ENCODE data around the gene UGT1A9. TPM values are rescaled to one million over a fixed set of nuclear protein-coding genes. Genes with fewer than 3 reads are reported as not detected.

The UGT1A9 gene
- total RNA-seq, 2 donors from 2014 or later = not detected

DNA sequence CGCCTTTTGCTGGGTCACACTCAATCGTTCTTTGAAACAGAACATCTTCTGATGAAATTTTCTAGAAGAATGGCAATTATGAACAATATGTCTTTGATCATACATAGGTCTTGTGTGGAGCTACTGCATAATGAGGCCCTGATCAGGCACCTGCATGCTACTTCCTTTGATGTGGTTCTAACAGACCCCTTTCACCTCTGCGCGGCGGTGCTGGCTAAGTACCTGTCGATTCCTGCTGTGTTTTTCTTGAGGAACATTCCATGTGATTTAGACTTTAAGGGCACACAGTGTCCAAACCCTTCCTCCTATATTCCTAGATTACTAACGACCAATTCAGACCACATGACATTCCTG lies 41.5 kb downstream of the UGT1A9 start:
- Mint-ChIP-seq H3K27ac (no peak overlapping the region), H3K4me1 (peaks cover 5% of the 10 kb centered on the region), H3K9me3 (no peaks in the 10 kb centered on the region), H3K4me3 (no peak overlapping the region), H3K27me3 (ENCODE audit: insufficient read depth) (peaks cover 17% of the 10 kb centered on the region), H3K36me3 (ENCODE audit: low read depth) (no peaks in the 10 kb centered on the region)
- H3K4me3 ChIP-seq (ENCODE audit: low read length) = no peak overlapping the region
- H3K9ac ChIP-seq (ENCODE audit: extremely low read depth, low read length, poor library complexity, severe bottlenecking) = no peak overlapping the region
- no peaks in the 10 kb centered on the region for H3K4me1 ChIP-seq (ENCODE audit: control insufficient read depth, insufficient read depth, low read length)
- WGBS, 2 experiments (ENCODE audit: insufficient coverage in 1 of 2, insufficient read length in 1 of 2) = 89 to 100% methylated on average over 6 to 7 of the region's 7 CpGs
- no peaks in the 10 kb centered on the region for H3K27me3 ChIP-seq (ENCODE audit: control insufficient read depth, insufficient read depth, low read length, poor library complexity, severe bottlenecking)
- no peak for DNase-seq
- no peaks in the 10 kb centered on the region for H3K9me3 ChIP-seq (ENCODE audit: control insufficient read depth, low read length)
- H3K27ac ChIP-seq (ENCODE audit: low read depth, low read length) = no peak overlapping the region
- TF ChIP-seq, protein P1, sequence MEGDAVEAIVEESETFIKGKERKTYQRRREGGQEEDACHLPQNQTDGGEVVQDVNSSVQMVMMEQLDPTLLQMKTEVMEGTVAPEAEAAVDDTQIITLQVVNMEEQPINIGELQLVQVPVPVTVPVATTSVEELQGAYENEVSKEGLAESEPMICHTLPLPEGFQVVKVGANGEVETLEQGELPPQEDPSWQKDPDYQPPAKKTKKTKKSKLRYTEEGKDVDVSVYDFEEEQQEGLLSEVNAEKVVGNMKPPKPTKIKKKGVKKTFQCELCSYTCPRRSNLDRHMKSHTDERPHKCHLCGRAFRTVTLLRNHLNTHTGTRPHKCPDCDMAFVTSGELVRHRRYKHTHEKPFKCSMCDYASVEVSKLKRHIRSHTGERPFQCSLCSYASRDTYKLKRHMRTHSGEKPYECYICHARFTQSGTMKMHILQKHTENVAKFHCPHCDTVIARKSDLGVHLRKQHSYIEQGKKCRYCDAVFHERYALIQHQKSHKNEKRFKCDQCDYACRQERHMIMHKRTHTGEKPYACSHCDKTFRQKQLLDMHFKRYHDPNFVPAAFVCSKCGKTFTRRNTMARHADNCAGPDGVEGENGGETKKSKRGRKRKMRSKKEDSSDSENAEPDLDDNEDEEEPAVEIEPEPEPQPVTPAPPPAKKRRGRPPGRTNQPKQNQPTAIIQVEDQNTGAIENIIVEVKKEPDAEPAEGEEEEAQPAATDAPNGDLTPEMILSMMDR (conservative IDR thresholded peaks at IDR 0.05) = no peak
- no peaks in the 10 kb centered on the region for H3K36me3 ChIP-seq (ENCODE audit: control insufficient read depth, insufficient read depth, low read length)

DNA sequence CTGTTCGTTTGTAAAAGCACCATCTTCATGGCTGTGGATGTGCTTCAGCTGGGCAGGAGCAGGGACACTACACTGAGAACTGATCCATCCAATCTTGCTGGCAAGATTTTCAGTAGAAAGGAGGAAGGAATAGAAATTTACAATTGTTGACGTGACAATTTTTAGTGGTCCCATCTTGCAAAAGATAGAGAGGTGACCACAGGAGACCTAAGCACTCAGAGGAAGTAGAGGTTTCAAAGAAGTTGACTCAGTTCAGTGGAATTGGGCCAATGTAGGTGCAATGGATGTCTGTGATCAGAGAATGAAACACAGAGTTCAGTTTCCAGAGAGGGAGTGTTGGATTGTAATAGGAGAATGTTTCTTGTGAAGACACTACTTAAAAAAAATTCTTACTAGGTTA lies 42.4 kb downstream of the UGT1A9 start:
- DNase-seq = no peak
- Mint-ChIP-seq H3K36me3 (ENCODE audit: low read depth) (no peaks in the 10 kb centered on the region), H3K4me1 (peaks cover 5% of the 10 kb centered on the region), H3K4me3 (no peak overlapping the region), H3K27me3 (ENCODE audit: insufficient read depth) (peaks cover 17% of the 10 kb centered on the region), H3K9me3 (no peaks in the 10 kb centered on the region), H3K27ac (no peak overlapping the region)
- H3K36me3 ChIP-seq (ENCODE audit: control insufficient read depth, insufficient read depth, low read length) = no peaks in the 10 kb centered on the region
- H3K9ac ChIP-seq (ENCODE audit: extremely low read depth, low read length, poor library complexity, severe bottlenecking) = no peak overlapping the region
- no peaks in the 10 kb centered on the region for H3K9me3 ChIP-seq (ENCODE audit: control insufficient read depth, low read length)
- no peaks in the 10 kb centered on the region for H3K4me1 ChIP-seq (ENCODE audit: control insufficient read depth, insufficient read depth, low read length)
- no peaks in the 10 kb centered on the region for H3K27me3 ChIP-seq (ENCODE audit: control insufficient read depth, insufficient read depth, low read length, poor library complexity, severe bottlenecking)
- 91 to 100% methylated on average over 2 of the region's 2 CpGs for WGBS, 2 experiments (ENCODE audit: insufficient coverage in 1 of 2, insufficient read length in 1 of 2)
- no peak overlapping the region for H3K27ac ChIP-seq (ENCODE audit: low read depth, low read length)
- no peak overlapping the region for H3K4me3 ChIP-seq (ENCODE audit: low read length)
- TF ChIP-seq, protein P1 (conservative IDR thresholded peaks at IDR 0.05) = no peak

DNA sequence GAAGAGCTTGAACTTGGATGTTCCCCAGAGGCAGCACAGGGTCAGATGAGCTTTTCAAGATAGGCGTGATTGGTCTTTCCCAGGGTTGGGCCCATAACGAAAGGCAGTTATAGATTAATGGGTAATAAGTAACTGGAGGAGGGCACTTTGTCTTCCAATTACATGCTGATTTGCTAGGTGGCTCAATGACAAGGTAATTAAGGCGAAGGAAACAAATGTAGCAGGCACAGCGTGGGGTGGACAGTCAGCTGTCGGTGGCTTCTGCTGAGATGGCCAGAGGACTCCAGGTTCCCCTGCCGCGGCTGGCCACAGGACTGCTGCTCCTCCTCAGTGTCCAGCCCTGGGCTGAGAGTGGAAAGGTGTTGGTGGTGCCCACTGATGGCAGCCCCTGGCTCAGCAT lies 46.9 kb downstream of the UGT1A9 start, which contains the start of gene UGT1A4:
Gene UGT1A4 (plus strand): TSS at position 185 of the 400 bp plus-strand sequence. CDS start 85 bp downstream, at position 270.
- Mint-ChIP-seq H3K27me3 (ENCODE audit: insufficient read depth) (peaks cover 25% of the 10 kb centered on the region), H3K9me3 (peaks cover 28% of the 10 kb centered on the region), H3K4me3 (no peak within 1 kb of the TSS), H3K36me3 (ENCODE audit: low read depth) (no peaks in the 10 kb centered on the region), H3K4me1 (no peaks in the 10 kb centered on the region), H3K27ac (no peak within 1 kb of the TSS)
- DNase-seq = no peak
- Histone ChIP-seq H3K9me3 (ENCODE audit: control insufficient read depth, low read length) (peaks cover 17% of the 10 kb centered on the region), H3K27me3 (ENCODE audit: control insufficient read depth, insufficient read depth, low read length, poor library complexity, severe bottlenecking) (no peaks in the 10 kb centered on the region), H3K36me3 (ENCODE audit: control insufficient read depth, insufficient read depth, low read length) (no peaks in the 10 kb centered on the region), H3K4me3 (ENCODE audit: low read length) (no peak within 1 kb of the TSS), H3K27ac (ENCODE audit: low read depth, low read length) (no peak within 1 kb of the TSS), H3K4me1 (ENCODE audit: control insufficient read depth, insufficient read depth, low read length) (no peaks in the 10 kb centered on the region), H3K9ac (ENCODE audit: extremely low read depth, low read length, poor library complexity, severe bottlenecking) (no peak within 1 kb of the TSS)
- TF ChIP-seq, protein P1 (conservative IDR thresholded peaks at IDR 0.05) = no peak
- 93 to 100% methylated on average over 3 to 7 of the region's 7 CpGs for WGBS, 2 experiments (ENCODE audit: insufficient coverage in 1 of 2, insufficient read length in 1 of 2)

All from endodermal cell (in vitro differentiated cells).